Measurements from ENCODE around the gene CDK14.

Gene CDK14

DNA sequence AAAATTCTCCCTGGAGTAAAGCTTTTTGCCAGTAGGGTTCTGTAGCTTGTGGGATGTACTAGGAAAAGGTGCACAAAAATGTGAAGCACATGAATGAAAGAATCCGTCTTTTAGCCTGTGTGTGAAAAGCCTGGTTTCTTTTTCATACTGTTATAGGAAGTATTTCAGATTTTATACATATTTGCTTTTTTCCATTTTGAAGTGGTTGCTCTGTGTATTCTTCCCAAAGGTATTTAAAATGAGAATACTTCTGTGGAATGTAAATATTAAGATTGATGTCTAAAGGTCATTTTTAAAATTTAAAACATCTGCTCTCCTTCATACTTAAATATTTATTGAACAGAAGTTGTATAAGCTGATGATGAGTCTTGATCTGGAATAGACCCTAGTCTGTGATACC, 96.8 kb downstream of the CDK14 start:
- no peak overlapping the region for H3K27ac ChIP-seq
- TF ChIP-seq, protein P1, sequence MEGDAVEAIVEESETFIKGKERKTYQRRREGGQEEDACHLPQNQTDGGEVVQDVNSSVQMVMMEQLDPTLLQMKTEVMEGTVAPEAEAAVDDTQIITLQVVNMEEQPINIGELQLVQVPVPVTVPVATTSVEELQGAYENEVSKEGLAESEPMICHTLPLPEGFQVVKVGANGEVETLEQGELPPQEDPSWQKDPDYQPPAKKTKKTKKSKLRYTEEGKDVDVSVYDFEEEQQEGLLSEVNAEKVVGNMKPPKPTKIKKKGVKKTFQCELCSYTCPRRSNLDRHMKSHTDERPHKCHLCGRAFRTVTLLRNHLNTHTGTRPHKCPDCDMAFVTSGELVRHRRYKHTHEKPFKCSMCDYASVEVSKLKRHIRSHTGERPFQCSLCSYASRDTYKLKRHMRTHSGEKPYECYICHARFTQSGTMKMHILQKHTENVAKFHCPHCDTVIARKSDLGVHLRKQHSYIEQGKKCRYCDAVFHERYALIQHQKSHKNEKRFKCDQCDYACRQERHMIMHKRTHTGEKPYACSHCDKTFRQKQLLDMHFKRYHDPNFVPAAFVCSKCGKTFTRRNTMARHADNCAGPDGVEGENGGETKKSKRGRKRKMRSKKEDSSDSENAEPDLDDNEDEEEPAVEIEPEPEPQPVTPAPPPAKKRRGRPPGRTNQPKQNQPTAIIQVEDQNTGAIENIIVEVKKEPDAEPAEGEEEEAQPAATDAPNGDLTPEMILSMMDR (IDR thresholded peaks at IDR 0.05): no peak
- no peak overlapping the region for H2AFZ ChIP-seq
- no peak overlapping the region for H3K4me3 ChIP-seq (ENCODE audit: low read depth, low read length)
- H3K9me3 ChIP-seq (ENCODE audit: control insufficient read depth, low read length): no peaks in the 10 kb centered on the region
- H3K4me2 ChIP-seq (ENCODE audit: low read length): no peak overlapping the region
- H3K9ac ChIP-seq: no peak overlapping the region
- no peaks in the 10 kb centered on the region for H3K4me1 ChIP-seq
- no peaks in the 10 kb centered on the region for H3K27me3 ChIP-seq (ENCODE audit: control insufficient read depth, insufficient read depth, low read length)
- no peaks in the 10 kb centered on the region for H3K36me3 ChIP-seq (ENCODE audit: control insufficient read depth, insufficient read depth, low read length)
- H3K79me2 ChIP-seq: no peaks in the 10 kb centered on the region

DNA sequence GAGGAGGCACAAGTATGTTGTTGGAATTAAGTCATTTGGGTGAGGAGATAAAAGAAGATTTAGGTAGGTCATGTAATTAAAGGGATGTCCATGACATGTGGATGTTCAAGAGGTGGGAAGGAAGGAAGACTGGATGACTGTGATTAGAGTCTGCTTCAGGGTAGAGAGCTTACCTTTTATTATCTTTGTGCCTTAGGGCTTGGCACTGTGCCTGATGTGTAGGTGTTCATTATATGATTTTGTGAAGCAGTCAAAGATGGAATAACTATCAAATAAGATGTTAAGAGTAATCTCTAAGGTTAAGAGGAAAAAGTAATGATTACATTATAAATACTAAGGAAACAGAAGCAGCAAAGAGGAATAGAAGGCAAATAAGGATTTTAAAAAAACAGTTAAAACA, 97.8 kb downstream of the CDK14 start:
- no peak overlapping the region for H3K27ac ChIP-seq
- H3K9ac ChIP-seq: no peak overlapping the region
- H3K4me2 ChIP-seq (ENCODE audit: low read length): no peak overlapping the region
- H3K9me3 ChIP-seq (ENCODE audit: control insufficient read depth, low read length): no peaks in the 10 kb centered on the region
- H3K79me2 ChIP-seq: no peaks in the 10 kb centered on the region
- no peaks in the 10 kb centered on the region for H3K36me3 ChIP-seq (ENCODE audit: control insufficient read depth, insufficient read depth, low read length)
- peaks cover 3% of the 10 kb centered on the region for H3K4me1 ChIP-seq
- TF ChIP-seq, protein P1 (IDR thresholded peaks at IDR 0.05): no peak
- no peak overlapping the region for H3K4me3 ChIP-seq (ENCODE audit: low read depth, low read length)
- H3K27me3 ChIP-seq (ENCODE audit: control insufficient read depth, insufficient read depth, low read length): no peaks in the 10 kb centered on the region
- H2AFZ ChIP-seq: no peak overlapping the region

DNA sequence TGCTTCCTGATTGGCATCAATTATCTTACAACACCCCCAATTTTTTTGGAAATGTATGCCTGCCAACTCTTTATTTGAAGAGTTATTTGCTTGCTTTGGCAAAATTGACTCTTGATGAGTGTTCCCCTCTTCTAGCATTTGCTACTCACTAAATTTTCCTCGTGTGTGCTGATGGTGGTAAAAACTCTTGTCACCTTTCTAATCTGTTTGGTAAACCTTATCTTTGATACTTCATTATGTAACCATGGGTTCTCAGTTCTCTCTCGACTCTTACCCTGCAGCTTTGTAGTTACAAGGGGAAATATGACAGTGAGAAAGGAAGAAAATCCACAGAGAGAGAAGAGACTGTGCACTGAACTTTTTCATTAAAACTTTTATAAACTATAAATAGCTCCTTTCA, 102.5 kb downstream of the CDK14 start:
- H3K79me2 ChIP-seq: no peaks in the 10 kb centered on the region
- TF ChIP-seq, protein P1 (IDR thresholded peaks at IDR 0.05): no peak
- no peaks in the 10 kb centered on the region for H3K36me3 ChIP-seq (ENCODE audit: control insufficient read depth, insufficient read depth, low read length)
- no peaks in the 10 kb centered on the region for H3K9me3 ChIP-seq (ENCODE audit: control insufficient read depth, low read length)
- peaks cover 6% of the 10 kb centered on the region for H3K4me1 ChIP-seq
- no peak overlapping the region for H3K9ac ChIP-seq
- no peak overlapping the region for H3K4me2 ChIP-seq (ENCODE audit: low read length)
- H3K27me3 ChIP-seq (ENCODE audit: control insufficient read depth, insufficient read depth, low read length): no peaks in the 10 kb centered on the region
- H3K27ac ChIP-seq: no peak overlapping the region
- no peak overlapping the region for H3K4me3 ChIP-seq (ENCODE audit: low read depth, low read length)
- H2AFZ ChIP-seq: no peak overlapping the region

DNA sequence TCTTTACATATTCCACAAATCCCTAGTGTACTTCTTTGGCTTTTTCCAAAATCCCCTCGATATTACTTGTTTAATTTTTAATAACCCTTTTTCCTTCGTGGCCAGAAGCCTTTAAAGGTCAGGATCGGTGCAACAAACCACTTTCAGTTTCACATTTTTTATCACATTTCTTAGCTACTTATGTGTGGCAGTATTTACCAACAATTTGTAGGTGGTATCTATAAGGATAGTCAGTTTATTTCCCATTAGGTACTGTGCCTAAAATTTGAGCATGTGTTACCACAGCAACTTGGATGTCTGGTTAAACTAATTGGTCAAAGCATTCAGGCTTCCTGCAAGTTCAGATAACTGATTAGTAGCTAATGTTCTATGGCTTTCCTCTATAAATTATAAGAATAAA, 104.9 kb downstream of the CDK14 start:
- Histone ChIP-seq H3K4me1 (peaks cover 6% of the 10 kb centered on the region), H3K27ac (no peak overlapping the region), H3K4me2 (ENCODE audit: low read length) (no peak overlapping the region), H3K36me3 (ENCODE audit: control insufficient read depth, insufficient read depth, low read length) (no peaks in the 10 kb centered on the region), H3K79me2 (no peaks in the 10 kb centered on the region), H3K27me3 (ENCODE audit: control insufficient read depth, insufficient read depth, low read length) (no peaks in the 10 kb centered on the region), H3K9me3 (ENCODE audit: control insufficient read depth, low read length) (no peaks in the 10 kb centered on the region), H3K9ac (no peak overlapping the region), H3K4me3 (ENCODE audit: low read depth, low read length) (no peak overlapping the region), H2AFZ (no peak overlapping the region)
- TF ChIP-seq, protein P1 (IDR thresholded peaks at IDR 0.05): no peak

DNA sequence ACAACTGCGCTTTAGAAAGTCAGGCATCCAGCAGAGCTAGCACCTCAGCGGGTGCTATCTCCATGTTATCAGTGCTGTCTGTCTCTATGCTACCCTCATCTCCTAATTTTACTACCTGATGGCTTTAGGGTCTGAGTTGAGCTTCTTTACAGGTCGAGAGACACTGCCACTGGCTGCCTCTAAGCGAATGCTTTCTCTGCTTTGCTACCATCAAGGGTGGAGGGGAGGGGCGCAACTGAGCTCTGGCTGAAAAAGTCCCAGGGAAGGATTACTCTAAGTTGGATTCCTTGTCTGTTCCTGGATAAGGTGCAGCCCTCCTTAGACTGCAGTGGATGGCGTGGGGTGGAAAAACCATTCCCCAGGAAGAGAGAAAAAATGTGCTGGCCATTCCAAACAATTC, 105.7 kb downstream of the CDK14 start:
- H3K36me3 ChIP-seq (ENCODE audit: control insufficient read depth, insufficient read depth, low read length): no peaks in the 10 kb centered on the region
- no peaks in the 10 kb centered on the region for H3K27me3 ChIP-seq (ENCODE audit: control insufficient read depth, insufficient read depth, low read length)
- no peak overlapping the region for H3K9ac ChIP-seq
- H3K9me3 ChIP-seq (ENCODE audit: control insufficient read depth, low read length): no peaks in the 10 kb centered on the region
- no peak overlapping the region for H3K27ac ChIP-seq
- no peak overlapping the region for H3K4me2 ChIP-seq (ENCODE audit: low read length)
- no peak overlapping the region for H2AFZ ChIP-seq
- H3K4me3 ChIP-seq (ENCODE audit: low read depth, low read length): no peak overlapping the region
- TF ChIP-seq, protein P1 (IDR thresholded peaks at IDR 0.05): no peak
- no peaks in the 10 kb centered on the region for H3K79me2 ChIP-seq
- H3K4me1 ChIP-seq: peaks cover 6% of the 10 kb centered on the region
